VCaP (cell line): ENCODE measurements around the gene PPP2R3B.
"Not testable (repeated sequence)": the region's sequence is repeated elsewhere in the genome, so short reads cannot be mapped to it uniquely, and the experiment has no call there.

Experiments
- H3K27ac ChIP-seq: fragments of 450-650 bp; 2 replicates; pipeline ENCODE4 v1.5.1; 2017
- CTCF ChIP-seq: fragments of 450-650 bp; conservative IDR thresholded peaks from 2 replicates; pipeline ENCODE4 v1.5.1; 2017; ENCODE audit warnings: mild to moderate bottlenecking, moderate library complexity

The PPP2R3B gene

GRCh38 chrX:353566-354535 lies 32.9 kb downstream of the PPP2R3B start:
- H3K27ac ChIP-seq, result peak overlapping the region; percentile 32
- TF ChIP-seq CTCF, result no peak

GRCh38 chrX:352582-353314 lies 34.0 kb downstream of the PPP2R3B start:
- H3K27ac ChIP-seq, result no peak overlapping the region
- TF ChIP-seq CTCF, result no peak

GRCh38 chrX:352181-352580 lies 34.5 kb downstream of the PPP2R3B start:
- H3K27ac ChIP-seq, result no peak overlapping the region
- TF ChIP-seq CTCF, result no peak

- no peak overlapping the region for H3K27ac ChIP-seq
- no peak for TF ChIP-seq CTCF
These were observed 35.0 kb downstream of the PPP2R3B start for GRCh38 chrX:351736-352135.

GRCh38 chrX:351324-351641 lies 35.4 kb downstream of the PPP2R3B start:
- not testable (repeated sequence) for H3K27ac ChIP-seq

GRCh38 chrX:350534-351323 lies 36.0 kb downstream of the PPP2R3B start:
- TF ChIP-seq CTCF, result no peak

GRCh38 chrX:350148-350533 lies 36.6 kb downstream of the PPP2R3B start:
- no peak overlapping the region for H3K27ac ChIP-seq
- no peak for TF ChIP-seq CTCF

More at GRCh38 chrX:350534-351323, 36.0 kb downstream of the PPP2R3B start:
- no peak overlapping the region for H3K27ac ChIP-seq
